ENCODE measurements around the gene CAB39. TPM values are rescaled to one million over a fixed set of nuclear protein-coding genes. Genes with fewer than 3 reads are reported as not detected.

CAB39 gene
- total RNA-seq, 4 donors from 2014 or later = 53.0 to 67.1 (median 59.5) TPM

- Histone ChIP-seq H3K9me3 (no peaks in the 10 kb centered on the region), H3K4me1 (no peaks in the 10 kb centered on the region), H3K36me3 (no peaks in the 10 kb centered on the region), H3K4me3 (no peak overlapping the region), H3K27me3 (no peaks in the 10 kb centered on the region), H3K27ac (no peak overlapping the region)
- no peak for TF ChIP-seq EP300 (IDR thresholded peaks at IDR 0.05)
- no peak for TF ChIP-seq POLR2AphosphoS5 (IDR thresholded peaks at IDR 0.05)
- no peak for TF ChIP-seq POLR2A (IDR thresholded peaks at IDR 0.05)
- no peak for TF ChIP-seq CTCF (IDR thresholded peaks at IDR 0.05)
- DNase-seq (ENCODE audit: low spot score in 2 of 2) = peak; percentile 15 to 23
- 60% methylated on average over 4 of the region's 4 CpGs for WGBS
Observed at GRCh38 chr2:230691005-230691647, 21.5 kb upstream of the CAB39 start.

GRCh38 chr2:230692760-230693159, 19.9 kb upstream of the CAB39 start:
- TF ChIP-seq CTCF (IDR thresholded peaks at IDR 0.05) (no peak), POLR2AphosphoS5 (IDR thresholded peaks at IDR 0.05) (no peak), POLR2A (IDR thresholded peaks at IDR 0.05) (no peak), EP300 (IDR thresholded peaks at IDR 0.05) (no peak)
- H3K27ac ChIP-seq = no peak overlapping the region
- no peaks in the 10 kb centered on the region for H3K27me3 ChIP-seq
- H3K36me3 ChIP-seq = no peaks in the 10 kb centered on the region
- no peak overlapping the region for H3K4me3 ChIP-seq
- WGBS = 82% methylated on average over 2 of the region's 2 CpGs
- no peaks in the 10 kb centered on the region for H3K9me3 ChIP-seq
- DNase-seq (ENCODE audit: low spot score in 2 of 2) = peak in 1 of 2 donors; percentile 11
- peaks cover 3% of the 10 kb centered on the region for H3K4me1 ChIP-seq

- H3K36me3 ChIP-seq = no peaks in the 10 kb centered on the region
- no peaks in the 10 kb centered on the region for H3K9me3 ChIP-seq
- no peak overlapping the region for H3K27ac ChIP-seq
- H3K4me3 ChIP-seq = no peak overlapping the region
- no peak for DNase-seq (ENCODE audit: low spot score in 2 of 2)
- H3K27me3 ChIP-seq = no peaks in the 10 kb centered on the region
- TF ChIP-seq CTCF (IDR thresholded peaks at IDR 0.05) = no peak
- no peak for TF ChIP-seq POLR2A (IDR thresholded peaks at IDR 0.05)
- TF ChIP-seq EP300 (IDR thresholded peaks at IDR 0.05) = no peak
- no peak for TF ChIP-seq POLR2AphosphoS5 (IDR thresholded peaks at IDR 0.05)
- WGBS = 72% methylated on average over 6 of the region's 6 CpGs
- peaks cover 3% of the 10 kb centered on the region for H3K4me1 ChIP-seq
Observed at GRCh38 chr2:230693411-230693810, 19.2 kb upstream of the CAB39 start.

GRCh38 chr2:230694241-230694640, 18.4 kb upstream of the CAB39 start:
- H3K4me1 ChIP-seq = peaks cover 3% of the 10 kb centered on the region
- no peaks in the 10 kb centered on the region for H3K36me3 ChIP-seq
- H3K27me3 ChIP-seq = no peaks in the 10 kb centered on the region
- peak in 1 of 2 donors; percentile 38 for DNase-seq (ENCODE audit: low spot score in 2 of 2)
- 64% methylated on average over 3 of the region's 3 CpGs for WGBS
- TF ChIP-seq CTCF (IDR thresholded peaks at IDR 0.05) (no peak), POLR2A (IDR thresholded peaks at IDR 0.05) (no peak), POLR2AphosphoS5 (IDR thresholded peaks at IDR 0.05) (no peak), EP300 (IDR thresholded peaks at IDR 0.05) (no peak)
- no peak overlapping the region for H3K4me3 ChIP-seq
- H3K9me3 ChIP-seq = no peaks in the 10 kb centered on the region
- H3K27ac ChIP-seq = no peak overlapping the region

GRCh38 chr2:230695551-230695950, 17.1 kb upstream of the CAB39 start:
- peak in 1 of 2 donors; percentile 2 for DNase-seq (ENCODE audit: low spot score in 2 of 2)
- no peak for TF ChIP-seq CTCF (IDR thresholded peaks at IDR 0.05)
- TF ChIP-seq EP300 (IDR thresholded peaks at IDR 0.05) = no peak
- TF ChIP-seq POLR2AphosphoS5 (IDR thresholded peaks at IDR 0.05) = no peak
- TF ChIP-seq POLR2A (IDR thresholded peaks at IDR 0.05) = no peak
- Histone ChIP-seq H3K9me3 (no peaks in the 10 kb centered on the region), H3K4me1 (peaks cover 8% of the 10 kb centered on the region), H3K4me3 (no peak overlapping the region), H3K36me3 (no peaks in the 10 kb centered on the region), H3K27me3 (no peaks in the 10 kb centered on the region), H3K27ac (no peak overlapping the region)
- whole genome bisulfite sequencing = 82% methylated on average over 6 of the region's 6 CpGs
